GM23338 (cell line): Measurements from ENCODE around the gene TAOK2. TPM values are rescaled to one million over a fixed set of nuclear protein-coding genes. Genes with fewer than 3 reads are reported as not detected.

Experiments used
- ATAC-seq: fragments of 200-7000 bp; cut with Tn5 transposase; 3 replicates; pipeline ENCODE4 v1.9.1; 2020
- DNase-seq: peaks from one replicate; pipeline ENCODE4 v3.0.0-alpha.2; 2015; ENCODE audit warnings: low spot score
- H2AFZ ChIP-seq: fragments of 200-600 bp; sonication (generic); 2 replicates; pipeline ENCODE4 v1.8.0; 2016; ENCODE audit warnings: antibody characterized with exemption, mild to moderate bottlenecking, moderate library complexity
- H3F3A ChIP-seq: fragments of 200-600 bp; sonication (generic); replicated peaks from 2 replicates; pipeline ENCODE4 v1.8.0; 2017; ENCODE audit warnings: antibody characterized with exemption, mixed run types, low read depth
- H3K27ac ChIP-seq: fragments of 200-600 bp; sonication (generic); 2 replicates; pipeline ENCODE4 v1.6.1; 2016; ENCODE audit warnings: low read depth
- H3K27me3 ChIP-seq: fragments of 200-600 bp; sonication (generic); 2 replicates; pipeline ENCODE4 v1.8.0; 2016; ENCODE audit warnings: mild to moderate bottlenecking, mixed run types, moderate library complexity; ENCODE audit not compliant: insufficient read depth
- H3K36me3 ChIP-seq: fragments of 200-600 bp; sonication (generic); 2 replicates; pipeline ENCODE4 v1.8.0; 2016; ENCODE audit warnings: mild to moderate bottlenecking; ENCODE audit not compliant: insufficient read depth
- H3K4me1 ChIP-seq: fragments of 200-600 bp; sonication (generic); 2 replicates; pipeline ENCODE4 v1.8.0; 2016; ENCODE audit warnings: mild to moderate bottlenecking, moderate library complexity; ENCODE audit not compliant: insufficient read depth
- H3K4me2 ChIP-seq: fragments of 200-600 bp; sonication (generic); 2 replicates; pipeline ENCODE4 v1.7.1; 2017; ENCODE audit warnings: mixed run types
- H3K4me3 ChIP-seq: fragments of 200-600 bp; sonication (generic); 2 replicates; pipeline ENCODE4 v1.6.1; 2016; ENCODE audit warnings: mixed run types
- H3K79me2 ChIP-seq: fragments of 200-600 bp; sonication (generic); replicated peaks from 2 replicates; pipeline ENCODE4 v1.8.0; 2017; ENCODE audit warnings: mild to moderate bottlenecking; ENCODE audit not compliant: insufficient read depth
- H3K9me2 ChIP-seq: fragments of 200-600 bp; sonication (generic); 2 replicates; pipeline ENCODE4 v1.8.0; 2017; ENCODE audit not compliant: insufficient read depth
- H4K20me1 ChIP-seq: fragments of 200-600 bp; sonication (generic); replicated peaks from 2 replicates; pipeline ENCODE4 v1.8.0; 2017; ENCODE audit warnings: mild to moderate bottlenecking; ENCODE audit not compliant: insufficient read depth
- H3K27ac Mint-ChIP-seq: 2 replicates; pipeline ENCODE4 v1.8.0; 2020; ENCODE audit warnings: inconsistent platforms, mild to moderate bottlenecking, moderate library complexity, mixed read lengths
- H3K27me3 Mint-ChIP-seq: 3 replicates; pipeline ENCODE4 v1.8.0; 2022; ENCODE audit warnings: low read depth, mild to moderate bottlenecking, moderate library complexity, mixed read lengths, inconsistent platforms; ENCODE audit not compliant: insufficient read depth, poor library complexity
- H3K36me3 Mint-ChIP-seq: 3 replicates; pipeline ENCODE4 v1.8.0; 2021; ENCODE audit warnings: low read depth, mild to moderate bottlenecking, inconsistent platforms, moderate library complexity, mixed read lengths
- H3K4me1 Mint-ChIP-seq: 3 replicates; pipeline ENCODE4 v1.8.0; 2020; ENCODE audit warnings: mild to moderate bottlenecking, inconsistent platforms, mixed read lengths
- H3K4me3 Mint-ChIP-seq: 3 replicates; pipeline ENCODE4 v1.8.0; 2021; ENCODE audit warnings: moderate library complexity, mild to moderate bottlenecking, inconsistent platforms, mixed read lengths
- H3K9me3 Mint-ChIP-seq: 3 replicates; pipeline ENCODE4 v1.8.0; 2020; ENCODE audit warnings: moderate library complexity, mild to moderate bottlenecking, inconsistent platforms, mixed read lengths
- CREB1 ChIP-seq: fragments of 250-450 bp; sonication (Bioruptor Pico); IDR thresholded peaks from 2 replicates; pipeline ENCODE4 v1.5.0; 2020; ENCODE audit warnings: low read depth, mild to moderate bottlenecking, moderate library complexity
- CTCF ChIP-seq, 2 experiments: fragments of 200-600 bp in 1 of 2; sonication (generic) in 1 of 2; conservative IDR thresholded peaks; 2 replicates each; pipeline versions ENCODE4 v1.5.1 to v1.6.1; 2016 to 2017; ENCODE audit warnings: antibody characterized with exemption in 2 of 2, low read depth in 2 of 2, mild to moderate bottlenecking in 2 of 2, moderate library complexity in 1 of 2
- EZH2 ChIP-seq: fragments of 200-600 bp; sonication (generic); IDR thresholded peaks from one replicate; pipeline ENCODE4 v1.8.0; 2017; ENCODE audit warnings: antibody characterized with exemption, mild to moderate bottlenecking, low read depth; ENCODE audit not compliant: unreplicated experiment
- EZH2phosphoT487 ChIP-seq: fragments of 200-600 bp; sonication (generic); IDR thresholded peaks from one replicate; pipeline ENCODE4 v1.8.1; 2018; ENCODE audit warnings: antibody characterized with exemption; ENCODE audit not compliant: unreplicated experiment
- REST ChIP-seq: IDR thresholded peaks from one replicate; pipeline ENCODE4 v1.6.1; 2018; ENCODE audit warnings: antibody characterized with exemption; ENCODE audit not compliant: unreplicated experiment
- STAT1 ChIP-seq: IDR thresholded peaks from one replicate; pipeline ENCODE4 v1.6.1; 2016; ENCODE audit warnings: antibody characterized with exemption; ENCODE audit not compliant: unreplicated experiment
- polyA plus RNA-seq: library from polyadenylated mRNA; unstranded; fragments of >200 nt; fragmentation: Nextera tagmentation; extraction: Ambion mirVana; gene quantifications from 2 replicates; pipeline ENCODE4 v1.2.1, GENCODE V29; 2016
- total RNA-seq: library from RNA; depleted of rRNA; stranded (reverse); fragments of >200 nt; shearing (Covaris generic); gene quantifications from 2 replicates; pipeline ENCODE4 v1.2.3, GENCODE V29; 2014
- TF ChIP-seq, protein P1 (sequence below): fragments of 250-450 bp; sonication (Bioruptor Pico); IDR thresholded peaks from 2 replicates; pipeline ENCODE4 v1.5.0; 2020; ENCODE audit warnings: mild to moderate bottlenecking, moderate library complexity

TAOK2 gene
- total and polyA plus RNA-seq, 2 experiments from 2014 or later = 8.8 to 45.2 TPM

DNA sequence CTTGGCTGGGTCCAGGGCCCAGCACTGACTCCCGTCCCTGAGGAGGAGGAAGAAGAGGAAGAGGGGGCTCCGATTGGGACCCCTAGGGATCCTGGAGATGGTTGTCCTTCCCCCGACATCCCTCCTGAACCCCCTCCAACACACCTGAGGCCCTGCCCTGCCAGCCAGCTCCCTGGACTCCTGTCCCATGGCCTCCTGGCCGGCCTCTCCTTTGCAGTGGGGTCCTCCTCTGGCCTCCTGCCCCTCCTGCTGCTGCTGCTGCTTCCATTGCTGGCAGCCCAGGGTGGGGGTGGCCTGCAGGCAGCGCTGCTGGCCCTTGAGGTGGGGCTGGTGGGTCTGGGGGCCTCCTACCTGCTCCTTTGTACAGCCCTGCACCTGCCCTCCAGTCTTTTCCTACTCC, 13.3 kb downstream of the TAOK2 start (continued):
- TF ChIP-seq, protein P1, sequence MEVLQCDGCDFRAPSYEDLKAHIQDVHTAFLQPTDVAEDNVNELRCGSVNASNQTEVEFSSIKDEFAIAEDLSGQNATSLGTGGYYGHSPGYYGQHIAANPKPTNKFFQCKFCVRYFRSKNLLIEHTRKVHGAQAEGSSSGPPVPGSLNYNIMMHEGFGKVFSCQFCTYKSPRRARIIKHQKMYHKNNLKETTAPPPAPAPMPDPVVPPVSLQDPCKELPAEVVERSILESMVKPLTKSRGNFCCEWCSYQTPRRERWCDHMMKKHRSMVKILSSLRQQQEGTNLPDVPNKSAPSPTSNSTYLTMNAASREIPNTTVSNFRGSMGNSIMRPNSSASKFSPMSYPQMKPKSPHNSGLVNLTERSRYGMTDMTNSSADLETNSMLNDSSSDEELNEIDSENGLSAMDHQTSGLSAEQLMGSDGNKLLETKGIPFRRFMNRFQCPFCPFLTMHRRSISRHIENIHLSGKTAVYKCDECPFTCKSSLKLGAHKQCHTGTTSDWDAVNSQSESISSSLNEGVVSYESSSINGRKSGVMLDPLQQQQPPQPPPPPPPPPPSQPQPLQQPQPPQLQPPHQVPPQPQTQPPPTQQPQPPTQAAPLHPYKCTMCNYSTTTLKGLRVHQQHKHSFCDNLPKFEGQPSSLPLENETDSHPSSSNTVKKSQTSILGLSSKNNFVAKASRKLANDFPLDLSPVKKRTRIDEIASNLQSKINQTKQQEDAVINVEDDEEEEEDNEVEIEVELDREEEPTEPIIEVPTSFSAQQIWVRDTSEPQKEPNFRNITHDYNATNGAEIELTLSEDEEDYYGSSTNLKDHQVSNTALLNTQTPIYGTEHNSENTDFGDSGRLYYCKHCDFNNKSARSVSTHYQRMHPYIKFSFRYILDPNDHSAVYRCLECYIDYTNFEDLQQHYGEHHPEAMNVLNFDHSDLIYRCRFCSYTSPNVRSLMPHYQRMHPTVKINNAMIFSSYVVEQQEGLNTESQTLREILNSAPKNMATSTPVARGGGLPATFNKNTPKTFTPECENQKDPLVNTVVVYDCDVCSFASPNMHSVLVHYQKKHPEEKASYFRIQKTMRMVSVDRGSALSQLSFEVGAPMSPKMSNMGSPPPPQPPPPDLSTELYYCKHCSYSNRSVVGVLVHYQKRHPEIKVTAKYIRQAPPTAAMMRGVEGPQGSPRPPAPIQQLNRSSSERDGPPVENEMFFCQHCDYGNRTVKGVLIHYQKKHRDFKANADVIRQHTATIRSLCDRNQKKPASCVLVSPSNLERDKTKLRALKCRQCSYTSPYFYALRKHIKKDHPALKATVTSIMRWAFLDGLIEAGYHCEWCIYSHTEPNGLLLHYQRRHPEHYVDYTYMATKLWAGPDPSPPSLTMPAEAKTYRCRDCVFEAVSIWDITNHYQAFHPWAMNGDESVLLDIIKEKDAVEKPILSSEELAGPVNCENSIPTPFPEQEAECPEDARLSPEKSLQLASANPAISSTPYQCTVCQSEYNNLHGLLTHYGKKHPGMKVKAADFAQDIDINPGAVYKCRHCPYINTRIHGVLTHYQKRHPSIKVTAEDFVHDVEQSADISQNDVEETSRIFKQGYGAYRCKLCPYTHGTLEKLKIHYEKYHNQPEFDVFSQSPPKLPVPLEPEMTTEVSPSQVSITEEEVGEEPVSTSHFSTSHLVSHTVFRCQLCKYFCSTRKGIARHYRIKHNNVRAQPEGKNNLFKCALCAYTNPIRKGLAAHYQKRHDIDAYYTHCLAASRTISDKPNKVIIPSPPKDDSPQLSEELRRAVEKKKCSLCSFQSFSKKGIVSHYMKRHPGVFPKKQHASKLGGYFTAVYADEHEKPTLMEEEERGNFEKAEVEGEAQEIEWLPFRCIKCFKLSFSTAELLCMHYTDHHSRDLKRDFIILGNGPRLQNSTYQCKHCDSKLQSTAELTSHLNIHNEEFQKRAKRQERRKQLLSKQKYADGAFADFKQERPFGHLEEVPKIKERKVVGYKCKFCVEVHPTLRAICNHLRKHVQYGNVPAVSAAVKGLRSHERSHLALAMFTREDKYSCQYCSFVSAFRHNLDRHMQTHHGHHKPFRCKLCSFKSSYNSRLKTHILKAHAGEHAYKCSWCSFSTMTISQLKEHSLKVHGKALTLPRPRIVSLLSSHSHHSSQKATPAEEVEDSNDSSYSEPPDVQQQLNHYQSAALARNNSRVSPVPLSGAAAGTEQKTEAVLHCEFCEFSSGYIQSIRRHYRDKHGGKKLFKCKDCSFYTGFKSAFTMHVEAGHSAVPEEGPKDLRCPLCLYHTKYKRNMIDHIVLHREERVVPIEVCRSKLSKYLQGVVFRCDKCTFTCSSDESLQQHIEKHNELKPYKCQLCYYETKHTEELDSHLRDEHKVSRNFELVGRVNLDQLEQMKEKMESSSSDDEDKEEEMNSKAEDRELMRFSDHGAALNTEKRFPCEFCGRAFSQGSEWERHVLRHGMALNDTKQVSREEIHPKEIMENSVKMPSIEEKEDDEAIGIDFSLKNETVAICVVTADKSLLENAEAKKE = no peak
- no peak for TF ChIP-seq CTCF (conservative IDR thresholded peaks at IDR 0.05; ENCODE audit: low read depth in 2 of 2)
- no peak for TF ChIP-seq CREB1 (CRISPR knock-in tag)
- TF ChIP-seq EZH2phosphoT487 = no peak
- no peak for TF ChIP-seq STAT1

DNA sequence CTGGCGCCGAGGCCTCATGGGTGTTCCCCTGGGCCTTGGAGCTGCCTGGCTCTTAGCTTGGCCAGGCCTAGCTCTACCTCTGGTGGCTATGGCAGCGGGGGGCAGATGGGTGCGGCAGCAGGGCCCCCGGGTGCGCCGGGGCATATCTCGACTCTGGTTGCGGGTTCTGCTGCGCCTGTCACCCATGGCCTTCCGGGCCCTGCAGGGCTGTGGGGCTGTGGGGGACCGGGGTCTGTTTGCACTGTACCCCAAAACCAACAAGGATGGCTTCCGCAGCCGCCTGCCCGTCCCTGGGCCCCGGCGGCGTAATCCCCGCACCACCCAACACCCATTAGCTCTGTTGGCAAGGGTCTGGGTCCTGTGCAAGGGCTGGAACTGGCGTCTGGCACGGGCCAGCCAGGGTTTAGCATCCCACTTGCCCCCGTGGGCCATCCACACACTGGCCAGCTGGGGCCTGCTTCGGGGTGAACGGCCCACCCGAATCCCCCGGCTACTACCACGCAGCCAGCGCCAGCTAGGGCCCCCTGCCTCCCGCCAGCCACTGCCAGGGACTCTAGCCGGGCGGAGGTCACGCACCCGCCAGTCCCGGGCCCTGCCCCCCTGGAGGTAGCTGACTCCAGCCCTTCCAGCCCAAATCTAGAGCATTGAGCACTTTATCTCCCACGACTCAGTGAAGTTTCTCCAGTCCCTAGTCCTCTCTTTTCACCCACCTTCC, 13.9 kb downstream of the TAOK2 start:
- no peak overlapping the region for H3K27ac Mint-ChIP-seq
- peaks cover 71% of the 10 kb centered on the region for H3K36me3 Mint-ChIP-seq
- TF ChIP-seq CREB1 (CRISPR knock-in tag) (no peak), STAT1 (no peak), REST (no peak), EZH2 (no peak), EZH2phosphoT487 (no peak)

More for the DNA sequence above, 13.9 kb downstream of the TAOK2 start:
- no peaks in the 10 kb centered on the region for H3F3A ChIP-seq
- H3K4me1 ChIP-seq = no peaks in the 10 kb centered on the region
- ATAC-seq (no peak), DNase-seq (no peak)
- peaks cover 12% of the 10 kb centered on the region for H3K36me3 ChIP-seq
- H3K4me2 ChIP-seq = no peak overlapping the region
- H3K4me3 Mint-ChIP-seq = no peak overlapping the region
- no peak overlapping the region for H3K27ac ChIP-seq
- no peaks in the 10 kb centered on the region for H3K27me3 ChIP-seq
- H2AFZ ChIP-seq = no peak overlapping the region
- no peaks in the 10 kb centered on the region for H3K9me2 ChIP-seq
- no peaks in the 10 kb centered on the region; the same call in 1 of the 3 replicates for H3K9me3 Mint-ChIP-seq
- H4K20me1 ChIP-seq = no peaks in the 10 kb centered on the region; the same call in 1 of the 2 replicates
- no peaks in the 10 kb centered on the region for H3K79me2 ChIP-seq
- H3K4me3 ChIP-seq = no peak overlapping the region
- peaks cover 3% of the 10 kb centered on the region for H3K27me3 Mint-ChIP-seq
- no peaks in the 10 kb centered on the region; the same call in 2 of the 3 replicates for H3K4me1 Mint-ChIP-seq
